ENCODE measurements around the gene PHACTR3. TPM values are rescaled to one million over a fixed set of nuclear protein-coding genes. Genes with fewer than 3 reads are reported as not detected.

Gene PHACTR3
- total RNA-seq, 1 experiment from 2014 or later, result not detected

- no peak overlapping the region for H3K9ac ChIP-seq (ENCODE audit: low read length)
- no peaks in the 10 kb centered on the region for H3K79me2 ChIP-seq (ENCODE audit: insufficient read depth, low read length)
- RAD21 ChIA-PET (ENCODE audit: low non-redundant PET in 1 of 2, low total read pairs in 2 of 2, uncharacterized antibody in 2 of 2, unreplicated experiment in 2 of 2), result no interaction called here
- no peak overlapping the region for H3K4me2 ChIP-seq (ENCODE audit: low read length)
- H4K20me1 ChIP-seq (ENCODE audit: insufficient read depth), result no peaks in the 10 kb centered on the region
- H3K9me2 ChIP-seq (ENCODE audit: insufficient read depth), result no peaks in the 10 kb centered on the region
- no peak overlapping the region for H3K27ac ChIP-seq (ENCODE audit: low read depth, low read length)
- intact Hi-C loops (cut with micrococcal nuclease), result no loop called here
- no peaks in the 10 kb centered on the region for H3K36me3 ChIP-seq (ENCODE audit: control insufficient read depth in 1 of 2, insufficient read depth in 2 of 2, low read length in 2 of 2)
- H3K27me3 ChIP-seq (ENCODE audit: insufficient read depth, low read length), result peaks cover 35% of the 10 kb centered on the region
- H2AFZ ChIP-seq (ENCODE audit: low read depth, low read length, poor library complexity, severe bottlenecking), result no peak overlapping the region
- no peak for ATAC-seq
- no peak overlapping the region for H3K4me3 ChIP-seq (replicated peaks in 1 of 2; ENCODE audit: low read depth in 1 of 2, low read length in 2 of 2)
- TF ChIP-seq EZH2 (IDR thresholded peaks at IDR 0.05) (no peak), FOSL1 (IDR thresholded peaks at IDR 0.05; ENCODE audit: low read depth) (no peak), YY1 (IDR thresholded peaks at IDR 0.05; ENCODE audit: extremely low read depth, insufficient replicate concordance, low read depth, low read length) (no peak), ZNF274 (IDR thresholded peaks at IDR 0.05; ENCODE audit: low read depth, low read length) (no peak), POLR2A (IDR thresholded peaks at IDR 0.05; ENCODE audit: borderline replicate concordance, extremely low read depth, insufficient read depth, insufficient read length) (no peak), ZBTB33 (IDR thresholded peaks at IDR 0.05; ENCODE audit: extremely low read depth, insufficient replicate concordance, low read length) (no peak), SIN3A (IDR thresholded peaks at IDR 0.05; ENCODE audit: low read depth) (no peak), JUND (IDR thresholded peaks at IDR 0.05) (no peak), TCF7L2 (IDR thresholded peaks at IDR 0.05; ENCODE audit: borderline replicate concordance, extremely low read depth, insufficient read depth, insufficient read length) (no peak), EZH2phosphoT487 (IDR thresholded peaks at IDR 0.05; ENCODE audit: borderline replicate concordance) (no peak), MAX (IDR thresholded peaks at IDR 0.05) (no peak), ELF1 (IDR thresholded peaks at IDR 0.05; ENCODE audit: borderline replicate concordance, low read depth) (no peak), SP1 (IDR thresholded peaks at IDR 0.05; ENCODE audit: low read depth) (no peak)
- no peak for DNase-seq (ENCODE audit: low read depth, low spot score)
- CTCF ChIA-PET, result no interaction called here
- H3K9me3 ChIP-seq (ENCODE audit: control insufficient read depth in 1 of 2, insufficient read depth in 1 of 2, low read depth in 1 of 2, low read length in 2 of 2), result peaks cover 0 to 14% of the 10 kb centered on the region in 2 experiments; a peak in 2 of 4 replicates
- POLR2A ChIA-PET, result no interaction called here
- BruUV-seq (replicated peaks), result no TSS peak
- no peaks in the 10 kb centered on the region for H3K4me1 ChIP-seq (ENCODE audit: control insufficient read depth in 1 of 2, insufficient read depth in 2 of 2, low read length in 2 of 2)
Measured at GRCh38 chr20:59661153-59661552, 56.8 kb downstream of the PHACTR3 start.

Data from HCT116 (cell line).